ENCODE measurements around the gene HLTF.

HLTF gene

DNA sequence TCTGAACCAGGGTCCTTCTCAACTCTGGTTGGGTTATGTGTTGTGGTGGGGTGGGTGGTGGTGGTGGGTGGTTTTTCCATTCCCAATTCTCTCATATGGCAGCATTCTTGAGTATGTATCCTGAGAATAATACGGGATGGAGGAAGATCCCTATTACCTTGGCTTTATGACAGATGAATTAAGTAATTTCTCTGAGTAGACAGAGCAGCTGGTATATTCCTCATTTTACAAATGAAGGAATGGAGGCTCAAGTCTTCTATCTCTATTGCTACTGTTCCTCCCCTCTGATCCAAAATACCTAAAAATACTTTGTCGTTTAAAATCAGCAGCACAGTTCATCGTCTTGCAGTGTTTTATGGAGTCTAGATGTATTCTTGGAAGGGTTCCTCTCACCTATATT is 84.6 kb downstream of the HLTF start:
- TF ChIP-seq, protein P1, sequence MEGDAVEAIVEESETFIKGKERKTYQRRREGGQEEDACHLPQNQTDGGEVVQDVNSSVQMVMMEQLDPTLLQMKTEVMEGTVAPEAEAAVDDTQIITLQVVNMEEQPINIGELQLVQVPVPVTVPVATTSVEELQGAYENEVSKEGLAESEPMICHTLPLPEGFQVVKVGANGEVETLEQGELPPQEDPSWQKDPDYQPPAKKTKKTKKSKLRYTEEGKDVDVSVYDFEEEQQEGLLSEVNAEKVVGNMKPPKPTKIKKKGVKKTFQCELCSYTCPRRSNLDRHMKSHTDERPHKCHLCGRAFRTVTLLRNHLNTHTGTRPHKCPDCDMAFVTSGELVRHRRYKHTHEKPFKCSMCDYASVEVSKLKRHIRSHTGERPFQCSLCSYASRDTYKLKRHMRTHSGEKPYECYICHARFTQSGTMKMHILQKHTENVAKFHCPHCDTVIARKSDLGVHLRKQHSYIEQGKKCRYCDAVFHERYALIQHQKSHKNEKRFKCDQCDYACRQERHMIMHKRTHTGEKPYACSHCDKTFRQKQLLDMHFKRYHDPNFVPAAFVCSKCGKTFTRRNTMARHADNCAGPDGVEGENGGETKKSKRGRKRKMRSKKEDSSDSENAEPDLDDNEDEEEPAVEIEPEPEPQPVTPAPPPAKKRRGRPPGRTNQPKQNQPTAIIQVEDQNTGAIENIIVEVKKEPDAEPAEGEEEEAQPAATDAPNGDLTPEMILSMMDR (IDR thresholded peaks at IDR 0.05; ENCODE audit: low read depth, low read length) = no peak
- no peak overlapping the region for H3K4me3 ChIP-seq (ENCODE audit: low read depth, low read length)
- DNase-seq (ENCODE audit: low read depth, low spot score) = no peak
- in situ Hi-C loops (cut with HindIII; ENCODE audit: low sequenced_read_pairs) = no loop called here

DNA sequence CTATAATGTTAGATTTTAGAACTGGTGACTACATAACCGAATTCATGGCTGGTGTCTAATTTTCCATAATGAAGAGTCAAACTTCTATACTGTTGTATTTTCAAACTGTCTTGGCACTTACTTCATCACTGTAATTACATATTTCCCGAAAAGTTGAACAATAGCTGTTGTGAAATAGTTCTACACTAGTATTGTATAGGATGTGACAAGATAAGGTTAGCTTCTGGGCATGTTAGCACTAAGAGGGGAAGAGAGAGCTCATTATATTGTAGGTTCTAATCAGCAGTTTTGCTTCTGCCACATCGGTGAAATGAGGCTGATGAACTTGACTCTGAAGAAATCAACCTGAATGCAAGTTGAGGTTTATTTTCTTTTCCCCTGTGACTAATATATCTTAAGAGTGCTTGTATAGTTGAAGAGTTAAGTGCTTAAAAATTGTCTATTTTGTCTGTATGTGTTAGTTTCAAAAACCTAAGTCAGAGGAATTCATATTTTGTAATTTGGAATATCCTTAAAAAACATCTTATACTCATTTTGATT is 86.1 kb downstream of the HLTF start:
- DNase-seq (ENCODE audit: low read depth, low spot score) = peak; percentile 19
- TF ChIP-seq, protein P1 (IDR thresholded peaks at IDR 0.05; ENCODE audit: low read depth, low read length) = no peak
- H3K4me3 ChIP-seq (ENCODE audit: low read depth, low read length) = no peak overlapping the region
- in situ Hi-C loops (cut with HindIII; ENCODE audit: low sequenced_read_pairs) = no loop called here

DNA sequence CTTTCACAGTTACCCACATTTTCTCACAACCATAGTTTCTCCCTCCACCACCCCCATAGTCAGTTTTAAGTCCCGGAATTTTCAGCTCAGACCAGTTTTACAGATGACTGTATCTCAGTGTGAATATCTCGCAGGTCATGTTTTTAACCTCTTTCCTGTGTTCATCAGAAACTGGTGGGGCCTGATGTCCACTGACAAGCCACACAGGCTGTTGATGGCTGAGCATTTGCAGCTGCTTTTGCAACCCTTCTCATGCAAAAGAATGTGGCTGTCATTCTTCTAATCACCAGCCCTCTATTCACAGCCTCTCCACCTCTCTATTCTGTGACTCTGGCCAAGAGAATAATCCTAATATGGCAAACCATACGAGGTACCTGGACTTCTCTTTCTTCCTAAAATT is 86.5 kb downstream of the HLTF start:
- in situ Hi-C loops (cut with HindIII; ENCODE audit: low sequenced_read_pairs) = no loop called here
- TF ChIP-seq, protein P1 (IDR thresholded peaks at IDR 0.05; ENCODE audit: low read depth, low read length) = no peak
- DNase-seq (ENCODE audit: low read depth, low spot score) = no peak
- no peak overlapping the region for H3K4me3 ChIP-seq (ENCODE audit: low read depth, low read length)

DNA sequence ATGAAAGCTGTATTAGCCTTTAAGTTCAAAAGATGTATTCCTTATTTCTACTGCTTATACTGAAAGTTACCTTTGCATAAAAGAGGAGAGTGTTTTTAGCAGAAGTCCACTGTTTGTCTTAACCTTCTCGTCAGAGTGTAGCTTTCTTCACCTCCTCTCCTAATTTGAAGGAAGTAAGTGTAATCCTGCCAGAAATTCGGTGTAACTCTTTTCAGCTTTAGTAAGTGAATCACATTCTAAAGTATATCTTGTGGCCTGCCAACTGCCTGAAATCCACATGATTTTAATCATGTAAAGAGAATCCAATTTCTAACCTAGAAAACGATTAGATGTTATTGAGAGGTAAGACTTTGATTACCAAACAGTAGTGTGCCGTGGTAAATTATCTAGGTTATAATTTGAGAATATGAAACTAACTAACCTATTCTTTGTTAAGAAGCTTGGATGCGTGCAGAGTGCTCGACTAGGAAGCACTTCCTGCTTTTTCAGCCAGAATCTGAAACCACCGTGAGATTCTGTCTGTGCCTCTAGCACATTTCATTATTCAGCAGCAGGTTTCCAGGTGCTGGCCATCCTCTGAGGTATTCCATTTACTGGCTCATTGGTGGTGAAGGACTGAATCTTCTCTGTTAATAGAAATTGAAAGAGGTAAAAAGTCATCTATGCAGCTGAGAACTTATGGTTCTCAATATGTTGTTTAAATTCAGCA is 87.5 kb downstream of the HLTF start:
- in situ Hi-C loops (cut with HindIII; ENCODE audit: low sequenced_read_pairs) = no loop called here
- DNase-seq (ENCODE audit: low read depth, low spot score) = no peak

DNA sequence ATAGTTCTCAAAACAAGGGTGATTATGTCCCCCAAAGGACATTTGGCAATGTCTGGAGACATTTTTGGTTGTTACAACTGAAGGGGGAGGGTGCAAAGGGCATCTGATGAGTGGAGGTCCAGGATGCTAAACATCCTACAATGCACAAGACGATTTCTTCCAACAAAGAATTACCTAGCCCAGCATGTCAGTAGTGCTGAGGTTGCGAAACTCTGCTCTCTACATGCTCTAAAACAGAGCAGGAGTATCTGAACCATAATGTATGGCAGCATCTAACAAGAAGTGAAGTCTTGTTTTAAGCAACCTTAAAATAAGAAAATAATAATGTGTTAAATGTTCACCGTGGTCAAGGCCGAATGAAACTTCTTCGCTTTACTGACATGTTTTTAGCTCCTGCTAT is 88.0 kb downstream of the HLTF start:
- in situ Hi-C loops (cut with HindIII; ENCODE audit: low sequenced_read_pairs) = no loop called here
- no peak overlapping the region for H3K4me3 ChIP-seq (ENCODE audit: low read depth, low read length)
- TF ChIP-seq, protein P1 (IDR thresholded peaks at IDR 0.05; ENCODE audit: low read depth, low read length) = no peak
- DNase-seq (ENCODE audit: low read depth, low spot score) = no peak

More for the DNA sequence above, 87.5 kb downstream of the HLTF start:
- TF ChIP-seq, protein P1 (IDR thresholded peaks at IDR 0.05; ENCODE audit: low read depth, low read length) = no peak
- no peak overlapping the region for H3K4me3 ChIP-seq (ENCODE audit: low read depth, low read length)

DNA sequence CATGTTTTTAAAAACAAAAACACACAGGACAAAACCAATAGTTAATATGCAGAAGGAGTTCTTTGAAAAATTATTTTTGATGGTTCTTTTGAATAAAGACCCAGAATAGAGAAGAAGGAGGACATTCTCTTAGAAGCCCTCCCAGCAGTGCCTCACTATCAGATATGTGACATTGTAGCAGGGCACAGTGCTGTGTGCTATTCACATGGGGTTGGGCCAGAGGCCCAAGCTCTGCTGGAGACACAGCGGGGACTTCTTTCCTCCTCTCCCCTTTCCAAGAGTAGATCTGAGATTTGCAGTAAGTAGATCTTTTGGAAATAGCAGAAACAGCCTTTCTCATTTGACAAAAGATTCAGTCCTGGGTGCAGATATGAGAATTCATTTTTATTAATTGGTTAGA is 88.7 kb downstream of the HLTF start:
- TF ChIP-seq, protein P1 (IDR thresholded peaks at IDR 0.05; ENCODE audit: low read depth, low read length) = no peak
- in situ Hi-C loops (cut with HindIII; ENCODE audit: low sequenced_read_pairs) = no loop called here
- no peak overlapping the region for H3K4me3 ChIP-seq (ENCODE audit: low read depth, low read length)
- no peak for DNase-seq (ENCODE audit: low read depth, low spot score)

All from astrocyte of the spinal cord (primary cell).